NCI-H1436 (cell line): ENCODE results near the gene FOXN4.

Source experiments
- DNase-seq: peaks from one replicate; lab custom pipeline; 2025; lab: John Stamatoyannopoulos, UW

Gene FOXN4

DNA sequence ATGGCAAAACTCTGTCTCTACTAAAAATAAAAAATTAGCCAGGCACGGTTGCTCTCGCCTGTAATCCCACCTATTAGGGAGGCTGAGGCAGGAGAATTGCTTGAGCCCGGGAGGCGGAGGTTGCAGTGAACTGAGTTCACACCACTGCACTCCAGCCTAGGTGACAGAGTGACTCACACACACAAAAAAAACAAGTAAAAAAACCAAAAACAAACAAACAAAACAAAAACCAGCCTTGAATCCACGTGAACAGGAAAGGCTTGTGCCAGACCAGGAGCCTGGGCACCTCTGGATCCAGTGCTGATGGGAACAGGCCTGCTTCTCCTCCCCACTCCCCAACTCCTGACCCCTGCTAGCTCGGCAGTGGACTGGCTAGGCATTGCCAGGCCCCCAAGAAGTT lies 3.5 kb downstream of the FOXN4 start:
- no peak for DNase-seq

DNA sequence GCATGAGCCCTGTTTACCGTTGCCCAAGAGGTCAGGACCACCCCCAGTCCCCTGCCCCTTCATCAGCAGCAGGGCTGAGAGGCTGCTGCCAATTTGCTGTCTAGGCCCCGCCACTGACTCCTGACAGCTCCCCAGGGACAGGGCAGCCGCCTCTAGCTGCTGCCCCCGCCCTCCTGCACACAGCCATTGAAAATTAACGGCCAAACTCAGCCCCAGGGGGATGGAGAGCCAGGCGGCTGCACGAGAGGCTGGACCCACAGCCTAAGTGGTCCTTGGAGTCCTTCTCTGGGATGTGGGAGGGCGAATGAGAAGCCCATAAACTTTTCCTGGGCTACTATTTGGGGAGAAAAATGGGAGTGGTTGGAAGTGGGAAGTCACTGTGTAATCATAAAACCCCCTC lies 4.6 kb downstream of the FOXN4 start:
- peak; percentile 81 for DNase-seq

DNA sequence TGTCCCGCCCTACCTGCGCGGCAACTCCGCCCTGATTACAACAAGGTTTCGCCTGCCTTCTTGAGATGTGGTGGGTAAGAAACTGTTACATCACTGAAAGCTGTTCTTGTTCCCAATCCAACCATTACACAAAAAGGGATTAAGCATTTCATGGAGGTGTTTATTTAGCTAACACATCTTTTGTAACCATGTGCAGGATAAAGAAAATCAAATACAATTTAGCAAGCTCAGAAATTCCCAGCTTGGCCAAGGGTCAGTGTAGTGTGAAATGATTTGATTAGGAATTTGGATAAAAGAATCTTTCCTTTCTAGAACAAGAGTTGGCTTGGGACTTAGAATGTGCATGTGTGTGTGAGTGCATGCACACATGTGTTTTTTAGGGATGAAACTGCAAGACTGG lies 6.3 kb downstream of the FOXN4 start:
- no peak for DNase-seq

DNA sequence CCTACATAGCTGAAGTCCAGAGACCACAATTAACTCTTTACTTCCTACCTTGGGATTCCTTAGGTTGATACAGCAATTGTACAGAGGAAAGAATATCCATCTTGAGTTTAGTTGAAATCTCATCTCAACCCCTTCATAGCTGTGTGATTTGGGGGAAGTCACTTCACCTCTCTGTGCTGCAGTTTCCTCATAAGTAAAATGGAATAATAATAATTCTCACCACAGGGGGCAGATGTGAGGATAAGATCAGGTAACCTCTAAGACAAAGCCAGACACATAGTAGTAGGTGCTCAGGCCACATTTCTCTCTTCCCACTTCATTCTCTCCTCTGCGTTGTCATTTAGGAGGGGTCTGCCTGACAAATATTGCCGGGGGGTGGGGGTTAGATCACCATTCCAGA lies 6.7 kb downstream of the FOXN4 start:
- no peak for DNase-seq

DNA sequence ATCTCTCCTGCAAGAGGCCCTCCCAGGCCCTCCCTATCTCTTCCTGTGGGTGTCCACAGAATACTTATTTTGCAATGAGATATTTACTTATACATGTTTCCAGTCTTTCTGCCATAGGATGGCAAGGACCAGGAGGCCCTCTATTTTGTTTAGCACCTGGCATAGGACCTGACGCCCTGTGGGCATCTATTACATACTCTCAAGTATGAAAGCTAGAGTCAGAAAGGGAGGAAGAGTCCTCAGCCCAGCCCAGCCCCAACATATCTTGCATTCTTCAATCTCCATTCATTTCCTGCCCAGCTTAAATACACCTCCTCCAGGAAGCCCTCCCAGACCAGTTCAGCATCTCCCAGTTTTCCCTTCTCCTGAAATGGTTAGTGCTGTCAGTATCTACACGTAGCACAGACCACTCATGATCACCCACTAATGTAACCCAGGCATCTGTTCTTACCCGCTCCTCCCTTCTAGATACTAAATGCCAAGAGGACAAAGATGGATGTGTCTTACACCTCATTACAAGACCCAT lies 7.4 kb downstream of the FOXN4 start:
- no peak for DNase-seq

DNA sequence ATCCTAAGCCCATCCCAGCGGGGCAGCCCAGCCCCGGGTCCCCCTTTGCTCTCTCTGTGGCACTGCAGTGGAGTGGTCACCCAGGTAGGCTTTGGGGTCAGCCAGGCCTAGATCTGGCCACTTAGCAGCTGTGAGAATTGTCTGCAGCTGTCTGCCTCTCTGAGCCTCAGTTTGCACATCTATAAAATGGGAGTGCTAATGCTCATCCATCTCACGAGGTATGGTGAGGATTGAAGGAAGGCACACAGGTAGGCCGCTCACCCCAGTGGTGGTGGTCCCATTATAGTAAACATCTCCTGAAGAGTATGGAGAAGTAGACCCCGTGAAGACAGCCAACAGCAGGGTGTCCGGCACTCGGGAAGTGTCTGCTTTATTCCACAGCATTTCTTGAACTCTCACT lies 9.2 kb downstream of the FOXN4 start:
- DNase-seq, result no peak

DNA sequence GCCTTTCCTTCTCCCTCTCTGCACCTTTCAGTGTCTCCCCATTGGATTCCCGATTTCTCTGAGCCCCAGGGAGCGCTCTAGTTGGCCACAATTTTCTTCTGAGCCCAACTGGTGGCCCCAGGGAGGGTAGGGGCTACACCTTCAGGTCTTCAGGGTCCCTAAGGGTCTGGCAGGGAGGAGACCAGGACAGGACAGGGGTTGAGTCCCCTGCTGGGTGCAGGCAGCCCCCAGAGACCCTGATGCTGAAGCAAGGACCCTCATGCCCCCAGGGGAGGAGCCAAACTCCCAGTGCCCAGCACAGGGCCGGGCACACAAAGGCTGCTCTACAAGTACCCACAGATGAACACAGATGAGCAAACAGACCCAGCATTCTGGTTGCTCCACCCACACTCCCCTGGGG lies 12.7 kb downstream of the FOXN4 start:
- DNase-seq, result no peak

DNA sequence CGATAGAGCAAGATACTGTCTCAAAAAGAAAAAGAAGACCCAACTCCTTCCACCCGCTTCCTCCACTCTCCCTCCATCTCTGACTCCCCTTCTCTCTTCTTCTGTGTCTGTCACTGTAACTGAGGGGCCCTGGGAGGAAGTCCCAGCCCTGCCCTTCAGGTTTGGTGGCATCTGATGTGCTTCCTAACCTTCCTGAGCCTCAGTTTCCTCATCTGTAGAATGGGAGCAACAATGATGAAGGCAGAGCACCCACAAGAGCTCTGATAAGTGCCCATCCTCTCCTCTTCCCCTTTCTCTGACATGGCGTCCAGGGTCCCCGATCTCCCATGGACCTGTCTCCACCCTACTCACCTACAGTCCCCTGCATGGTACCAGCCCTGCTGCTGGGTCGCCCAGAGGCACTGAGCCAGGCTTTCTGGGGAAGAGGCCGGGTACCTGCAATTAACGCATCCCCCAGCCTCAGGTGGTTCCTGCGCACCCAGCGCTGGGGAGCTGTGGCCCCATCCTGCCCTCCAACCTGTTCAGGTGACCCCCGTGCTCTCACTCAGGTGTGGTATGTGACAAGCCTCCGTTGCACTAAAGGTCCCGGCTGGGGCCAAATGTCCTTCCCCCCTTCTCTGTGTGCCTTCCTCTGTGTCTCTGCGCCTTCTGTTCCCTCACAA lies 13.2 kb downstream of the FOXN4 start:
- no peak for DNase-seq

DNA sequence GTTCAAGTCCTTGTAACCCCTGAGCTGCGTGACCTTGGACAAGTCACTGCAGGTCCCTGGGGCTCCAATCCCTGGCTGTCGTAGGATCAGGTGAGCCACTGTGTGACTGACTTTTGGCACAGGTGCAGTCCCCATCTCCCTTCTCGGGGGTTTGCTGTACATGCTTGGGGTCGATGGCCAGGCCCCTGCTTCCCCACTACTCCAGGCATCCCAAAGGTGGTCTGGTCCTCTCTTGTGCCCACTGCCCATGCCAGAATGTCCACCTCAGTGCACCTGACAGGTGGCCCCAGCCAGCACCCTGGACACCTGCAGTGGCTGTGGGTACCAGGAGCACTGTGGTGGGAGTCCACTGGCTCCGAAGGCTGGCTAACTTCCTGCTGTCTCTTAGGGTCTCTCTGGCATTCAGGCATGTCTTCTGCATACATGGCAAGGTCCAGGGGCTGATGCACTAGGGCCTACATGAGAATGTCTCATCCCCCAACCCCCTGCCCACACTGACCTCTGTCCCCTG lies 14.7 kb downstream of the FOXN4 start:
- no peak for DNase-seq

DNA sequence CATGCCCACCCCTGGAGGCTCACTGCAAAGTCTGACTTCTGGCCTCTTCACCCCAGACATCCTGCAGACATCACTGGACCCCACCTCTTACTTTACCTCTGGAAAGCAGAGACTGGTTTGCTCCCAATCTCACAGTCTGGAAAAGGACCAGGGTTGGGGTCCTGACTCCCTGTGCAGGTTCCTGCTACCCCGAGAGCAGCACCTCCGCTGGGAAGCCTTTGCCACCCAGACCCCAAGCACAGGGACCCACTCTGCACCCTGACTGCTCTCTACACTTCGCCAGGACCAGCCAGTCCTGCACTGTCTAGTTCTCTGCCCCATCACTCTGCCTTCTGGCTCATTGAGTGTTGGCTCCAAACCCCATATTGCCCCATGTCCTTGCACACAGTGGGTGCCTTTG lies 16.0 kb downstream of the FOXN4 start:
- DNase-seq, result no peak

DNA sequence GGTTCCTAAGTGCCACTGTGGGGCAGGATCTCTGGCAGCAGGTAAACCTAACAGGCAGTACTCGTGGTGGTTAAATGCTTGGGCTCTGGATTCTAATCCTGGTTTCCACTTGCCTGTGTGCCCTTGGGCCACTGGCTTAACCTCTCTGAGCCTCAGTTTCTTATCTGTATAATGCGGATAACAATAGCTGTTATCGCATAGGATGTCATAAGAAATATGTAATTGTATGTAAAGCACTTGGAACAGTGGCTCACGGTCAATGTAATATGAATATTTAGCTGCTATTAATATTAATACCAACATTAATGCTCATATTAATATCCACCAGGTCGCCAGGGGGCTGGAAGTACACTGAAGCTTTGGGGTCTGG lies 16.8 kb downstream of the FOXN4 start:
- DNase-seq, result no peak

DNA sequence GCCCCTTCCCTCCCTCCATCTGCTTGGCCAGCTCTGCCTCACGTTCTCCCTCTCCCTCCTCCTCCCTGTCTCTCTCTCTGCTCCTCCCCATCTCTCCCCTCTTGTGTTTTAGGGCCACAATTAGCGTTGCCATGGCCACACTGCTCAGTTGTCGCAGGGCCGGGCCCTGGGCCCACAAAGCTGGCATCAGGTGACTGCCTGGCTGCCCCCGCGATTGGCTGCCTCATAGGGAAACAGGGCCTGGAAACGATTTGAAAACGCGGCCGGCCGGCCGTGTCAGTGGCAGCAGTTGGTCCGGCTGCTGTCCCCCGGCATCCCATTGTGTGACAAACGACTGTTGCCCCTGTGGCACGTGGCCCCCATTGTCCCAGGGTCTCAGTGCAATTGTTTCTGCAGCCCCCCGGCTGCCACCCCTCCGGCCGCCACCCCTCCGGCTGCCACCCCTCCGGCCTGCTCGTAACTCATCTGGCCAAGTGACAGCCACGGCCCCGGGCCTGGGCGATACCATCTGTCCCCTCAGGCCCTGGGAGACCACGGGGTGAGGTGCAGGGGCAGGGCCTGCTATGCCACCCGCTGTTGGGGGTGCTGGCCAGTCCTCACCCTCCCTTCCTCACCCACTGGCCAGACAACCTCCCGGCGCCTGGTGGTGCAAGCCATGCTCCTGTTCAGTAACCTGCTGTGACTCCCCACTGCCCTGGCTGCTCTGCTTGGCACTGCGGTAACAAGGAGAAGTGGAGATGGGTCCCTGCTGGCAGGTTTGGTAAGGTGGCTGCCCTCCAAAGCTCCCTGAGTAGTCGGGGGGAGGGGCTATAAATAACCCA lies 17.4 kb downstream of the FOXN4 start:
- DNase-seq, result peak; percentile 95

DNA sequence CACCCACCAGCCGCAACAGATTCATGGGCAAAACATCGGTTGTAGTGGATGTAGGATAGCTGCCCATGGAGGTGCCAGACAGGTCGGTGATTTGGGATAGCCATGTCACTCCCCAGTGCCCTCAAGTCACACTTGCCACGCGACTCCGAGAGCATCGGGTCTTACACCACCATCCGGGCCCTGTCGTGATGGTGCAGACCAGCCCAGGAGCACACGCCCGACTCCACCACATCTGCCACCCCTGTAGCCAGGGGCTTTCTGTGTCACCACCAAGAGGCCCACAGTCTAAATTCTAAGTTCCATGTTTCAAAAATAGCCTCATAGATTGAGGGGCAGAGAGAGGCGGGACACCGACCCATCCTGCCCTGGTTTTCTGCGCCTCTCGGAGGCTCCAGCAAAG lies 18.0 kb downstream of the FOXN4 start:
- DNase-seq, result no peak

DNA sequence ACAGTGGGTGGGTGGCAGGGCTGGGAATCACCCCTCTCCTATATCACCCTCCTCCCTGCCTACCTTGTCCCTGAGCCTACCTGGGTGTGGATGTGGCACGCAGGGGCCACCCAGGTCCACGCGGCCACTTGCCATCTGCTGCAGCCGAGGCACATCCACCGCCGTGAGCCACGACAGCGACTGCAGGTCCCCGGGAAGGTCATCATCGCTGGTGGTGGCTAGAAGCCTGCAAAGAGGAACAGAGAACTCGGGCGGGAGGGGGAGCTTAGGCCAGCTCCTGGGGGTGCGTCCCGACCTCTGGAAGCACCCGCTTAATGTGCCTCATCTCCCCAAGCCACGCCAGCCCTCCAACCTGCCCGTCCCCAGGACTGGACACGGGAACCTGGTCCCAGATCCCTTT lies 19.0 kb downstream of the FOXN4 start:
- no peak for DNase-seq

DNA sequence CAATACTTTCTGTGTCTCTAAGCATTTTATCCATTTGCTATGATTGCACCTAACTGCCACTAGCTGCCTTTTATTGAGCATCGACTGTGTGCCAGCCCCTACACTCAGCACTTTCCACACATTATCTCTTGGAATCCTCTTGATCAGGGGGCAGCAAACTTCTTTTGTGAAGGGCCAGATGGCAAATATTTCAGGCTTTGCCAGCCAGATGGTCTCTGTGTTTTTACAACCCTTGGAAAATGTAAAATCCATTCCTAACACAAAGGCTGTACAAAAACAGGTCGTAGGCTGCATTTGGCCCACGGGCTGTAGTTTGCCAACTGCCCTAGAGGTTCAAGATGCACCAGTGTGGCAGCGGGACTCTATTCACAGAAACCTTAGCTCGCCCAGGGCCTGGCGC lies 19.5 kb downstream of the FOXN4 start:
- no peak for DNase-seq

DNA sequence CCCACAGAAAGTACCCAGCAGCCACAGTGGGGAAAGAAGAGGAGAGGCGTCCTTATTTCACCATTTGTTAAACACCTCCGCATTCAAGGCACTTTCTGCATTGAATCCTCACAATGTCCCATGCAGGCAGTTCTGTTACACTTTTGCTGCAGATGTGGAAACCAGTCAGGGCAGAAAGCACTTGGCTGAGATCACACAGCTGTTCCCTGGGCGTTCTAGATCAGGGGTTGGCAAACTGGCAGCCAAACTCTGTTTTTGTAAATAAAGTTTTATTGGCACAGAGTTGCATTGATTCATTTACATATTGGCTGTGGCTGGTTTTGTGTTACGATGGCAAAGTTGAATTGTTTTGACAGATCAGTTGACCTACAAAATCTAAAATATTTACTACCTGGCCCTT lies 20.1 kb downstream of the FOXN4 start:
- no peak for DNase-seq

DNA sequence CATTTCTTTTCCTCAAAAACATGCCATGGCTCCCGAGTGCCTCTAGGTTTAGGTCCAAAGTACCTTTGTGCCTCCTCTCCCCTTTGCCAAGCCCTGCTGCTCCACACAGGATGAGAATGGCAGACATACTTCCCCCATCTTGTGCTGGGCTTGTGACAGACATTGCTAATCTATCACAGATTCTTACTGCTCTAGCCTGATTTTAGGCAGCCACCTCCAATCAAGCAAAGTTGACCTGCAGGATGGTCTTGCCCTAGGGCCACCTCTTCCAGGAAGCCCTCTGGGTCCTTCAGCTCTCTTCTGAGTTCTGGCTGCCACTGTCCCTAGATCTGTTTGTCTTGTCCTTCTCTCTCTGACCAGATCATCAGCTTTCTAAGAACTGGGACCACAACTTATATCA lies 20.5 kb downstream of the FOXN4 start:
- DNase-seq, result no peak

DNA sequence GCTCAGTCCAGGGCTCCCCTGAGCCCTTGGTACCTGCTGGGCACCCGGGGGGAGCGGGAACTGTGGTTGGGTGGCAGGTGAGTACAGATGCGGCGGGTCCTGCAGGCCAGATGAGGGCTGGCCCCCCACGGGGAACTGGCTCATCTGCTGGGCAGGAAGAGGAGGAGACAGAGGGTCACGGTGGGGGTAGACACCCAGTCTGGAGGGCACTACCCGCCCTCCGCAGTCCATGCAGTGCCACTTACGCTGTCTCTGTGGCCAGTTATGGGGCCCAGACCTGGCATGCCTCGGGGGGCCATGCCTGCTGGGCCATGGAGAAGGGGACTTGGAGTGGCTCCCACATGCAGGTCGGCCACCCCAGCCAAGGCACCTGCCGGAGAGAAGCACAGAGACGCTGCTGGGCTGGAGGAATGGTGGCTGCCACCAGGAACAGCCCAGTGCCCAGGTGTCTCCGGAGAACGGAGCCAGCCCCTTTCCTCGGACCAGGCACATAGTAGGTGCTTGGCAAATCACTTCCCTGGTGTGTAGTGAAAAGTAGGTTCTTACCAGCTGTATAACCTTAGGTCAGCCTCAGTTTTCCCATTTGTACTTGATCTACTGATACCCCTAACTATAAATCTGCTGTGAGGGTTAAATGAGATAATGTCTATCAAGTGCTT lies 21.1 kb downstream of the FOXN4 start:
- DNase-seq, result no peak

DNA sequence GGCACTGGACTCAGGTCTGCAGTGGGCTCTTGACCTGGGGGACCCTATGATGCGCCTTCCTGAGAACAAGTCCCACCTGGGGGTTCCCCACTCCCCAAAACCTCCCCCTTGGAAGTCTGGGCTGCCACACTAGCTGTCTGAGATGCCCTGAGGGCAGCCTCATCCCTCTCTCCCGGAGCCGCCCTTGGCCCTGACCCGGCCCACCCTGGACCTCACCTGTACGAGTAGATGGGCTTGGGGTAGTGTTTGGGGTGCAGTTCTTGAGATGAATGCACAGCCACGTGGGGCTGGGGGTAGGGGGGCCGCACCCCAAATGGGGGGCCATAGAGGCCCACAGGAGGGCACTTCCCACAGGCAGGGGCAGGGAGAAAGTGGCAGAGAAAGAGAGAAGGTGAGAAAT lies 21.9 kb downstream of the FOXN4 start:
- no peak for DNase-seq

DNA sequence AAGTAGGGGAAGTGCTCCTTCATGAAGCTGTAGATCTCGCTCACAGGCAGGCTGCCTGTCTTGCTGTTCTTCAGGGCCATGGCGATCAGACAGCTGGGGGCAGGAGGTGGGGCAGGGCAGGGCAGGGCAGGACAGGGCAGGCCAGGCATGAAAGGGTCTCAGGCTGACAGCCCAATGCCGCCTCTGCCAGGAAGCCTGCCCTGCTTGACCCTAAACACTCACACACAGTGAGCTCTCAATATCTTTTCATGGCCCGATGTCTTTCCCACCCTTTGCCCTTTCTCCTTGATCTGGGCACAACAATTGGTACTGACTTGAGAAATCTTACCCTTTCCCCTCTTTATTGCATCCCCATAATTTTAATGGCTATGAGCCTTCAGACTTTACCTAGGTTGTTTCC lies 22.4 kb downstream of the FOXN4 start:
- DNase-seq, result no peak

DNA sequence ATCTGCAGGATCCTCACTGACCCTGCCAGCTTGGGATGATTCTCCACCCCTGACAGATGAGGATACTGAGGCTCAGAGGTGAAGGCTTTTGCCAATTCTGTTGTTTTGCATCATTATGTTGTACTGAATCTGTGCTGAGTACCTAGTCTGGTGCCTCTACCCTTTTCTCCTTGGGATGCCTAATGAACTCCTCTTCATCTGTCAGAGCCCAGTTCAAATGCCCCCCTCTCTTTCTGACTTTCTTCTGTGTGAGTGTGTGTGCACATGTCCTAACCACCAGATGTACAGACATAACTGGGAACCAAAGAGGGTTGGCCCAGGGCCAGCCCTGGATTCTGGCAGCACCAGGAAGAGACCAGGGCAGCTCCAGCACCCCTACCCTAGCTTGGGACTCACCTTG lies 22.8 kb downstream of the FOXN4 start:
- no peak for DNase-seq

DNA sequence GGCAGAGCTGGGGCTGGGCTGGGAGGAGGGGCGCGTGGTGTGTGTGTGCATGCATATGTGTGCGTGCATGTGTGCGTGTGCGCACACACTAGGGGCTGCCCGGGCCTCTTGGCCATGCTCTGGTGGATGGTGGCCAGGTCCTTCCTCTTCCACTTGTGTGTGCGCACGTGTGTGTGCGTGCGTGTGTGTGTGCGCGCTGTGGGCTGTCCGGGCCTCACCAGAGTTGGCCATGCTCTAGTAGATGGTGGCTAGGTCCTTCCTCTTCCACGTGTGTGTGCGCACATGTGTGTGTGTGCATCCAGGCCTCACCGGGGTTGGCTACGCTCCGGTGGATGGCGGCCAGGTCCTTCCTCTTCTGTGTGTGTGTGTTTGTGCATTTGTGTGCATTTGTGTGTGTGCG lies 24.7 kb downstream of the FOXN4 start:
- no peak for DNase-seq

DNA sequence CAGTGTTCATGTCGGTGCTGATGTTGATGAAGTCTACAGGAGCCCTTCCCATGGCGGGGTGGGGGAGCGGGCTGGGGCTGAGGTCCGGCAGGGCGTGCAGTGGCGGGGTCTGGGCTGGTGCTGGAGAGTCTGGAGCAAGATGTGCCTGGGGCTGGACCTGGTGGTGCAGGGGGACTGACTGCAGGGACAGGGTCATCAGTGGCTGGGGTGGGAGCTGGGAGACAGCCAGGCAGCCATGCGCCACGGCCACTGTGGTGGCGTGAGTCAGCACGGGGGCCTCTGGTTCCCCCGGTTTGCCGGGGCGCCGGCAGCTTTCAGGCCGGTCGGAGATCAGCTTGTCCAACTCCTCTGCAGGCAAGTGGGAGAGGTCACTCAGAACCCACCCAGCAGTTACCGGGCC lies 27.6 kb downstream of the FOXN4 start:
- DNase-seq, result no peak
